ENCODE results near the gene OR52I2.
A peak's percentile ranks its signal among the peaks of the same experiment; 100 is the strongest.

The OR52I2 gene

GRCh38 chr11:4636962-4637661, 55.6 kb downstream of the OR52I2 start, which contains the start of gene OR51D1:
Gene OR51D1, plus strand, starts transcription at chr11:4637477. Its CDS starts 2,314 bp downstream, at chr11:4639791.
- H3K36me3 ChIP-seq = no peaks in the 10 kb centered on the region
- peak; percentile 48 for DNase-seq
- peak; percentile 73 for TF ChIP-seq CTCF (IDR thresholded peaks at IDR 0.05; ENCODE audit: low read depth, low read length)
- no peaks in the 10 kb centered on the region for H3K4me1 ChIP-seq
- no peak within 1 kb of the TSS for H3K4me3 ChIP-seq (ENCODE audit: low read depth, low read length)
- H3K27me3 ChIP-seq = no peaks in the 10 kb centered on the region
- H3K9me3 ChIP-seq = no peaks in the 10 kb centered on the region

- no peak for TF ChIP-seq CTCF (IDR thresholded peaks at IDR 0.05; ENCODE audit: low read depth, low read length)
- H3K9me3 ChIP-seq = no peaks in the 10 kb centered on the region
- no peak overlapping the region for H3K4me3 ChIP-seq (ENCODE audit: low read depth, low read length)
- H3K27me3 ChIP-seq = no peaks in the 10 kb centered on the region
- H3K36me3 ChIP-seq = no peaks in the 10 kb centered on the region
- no peaks in the 10 kb centered on the region for H3K4me1 ChIP-seq
- DNase-seq = no peak
Measured at GRCh38 chr11:4637662-4638047, 56.1 kb downstream of the OR52I2 start.

- no peaks in the 10 kb centered on the region for H3K4me1 ChIP-seq
- no peaks in the 10 kb centered on the region for H3K9me3 ChIP-seq
- no peaks in the 10 kb centered on the region for H3K36me3 ChIP-seq
- H3K27me3 ChIP-seq = no peaks in the 10 kb centered on the region
- no peak overlapping the region for H3K4me3 ChIP-seq (ENCODE audit: low read depth, low read length)
- no peak for TF ChIP-seq CTCF (IDR thresholded peaks at IDR 0.05; ENCODE audit: low read depth, low read length)
- DNase-seq = no peak
Measured at GRCh38 chr11:4639931-4640330, 58.4 kb downstream of the OR52I2 start.

- H3K36me3 ChIP-seq = no peaks in the 10 kb centered on the region
Measured at GRCh38 chr11:4641501-4641900, 60.0 kb downstream of the OR52I2 start.

GRCh38 chr11:4642043-4642442, 60.5 kb downstream of the OR52I2 start:
- H3K4me3 ChIP-seq (ENCODE audit: low read depth, low read length) = no peak overlapping the region
- no peaks in the 10 kb centered on the region for H3K27me3 ChIP-seq
- H3K4me1 ChIP-seq = no peaks in the 10 kb centered on the region
- no peaks in the 10 kb centered on the region for H3K36me3 ChIP-seq
- TF ChIP-seq CTCF (IDR thresholded peaks at IDR 0.05; ENCODE audit: low read depth, low read length) = no peak
- H3K9me3 ChIP-seq = no peaks in the 10 kb centered on the region
- no peak for DNase-seq

More at GRCh38 chr11:4641501-4641900, 60.0 kb downstream of the OR52I2 start:
- no peaks in the 10 kb centered on the region for H3K4me1 ChIP-seq
- H3K4me3 ChIP-seq (ENCODE audit: low read depth, low read length) = no peak overlapping the region
- no peak for TF ChIP-seq CTCF (IDR thresholded peaks at IDR 0.05; ENCODE audit: low read depth, low read length)
- H3K9me3 ChIP-seq = no peaks in the 10 kb centered on the region
- H3K27me3 ChIP-seq = no peaks in the 10 kb centered on the region
- DNase-seq = no peak
